GM10847 (cell line): ENCODE results near the gene CSNK2B.

Source experiments
- POLR2A ChIP-seq: IDR thresholded peaks from 2 replicates; pipeline ENCODE4 v1.6.1; 2011; ENCODE audit not compliant: insufficient read length; ENCODE audit errors: extremely low read depth

Gene CSNK2B

GRCh38 chr6:31689249-31690110, 23.6 kb downstream of the CSNK2B start:
- TF ChIP-seq POLR2A, result no peak

GRCh38 chr6:31690231-31691077, 24.6 kb downstream of the CSNK2B start:
- no peak for TF ChIP-seq POLR2A

DNA sequence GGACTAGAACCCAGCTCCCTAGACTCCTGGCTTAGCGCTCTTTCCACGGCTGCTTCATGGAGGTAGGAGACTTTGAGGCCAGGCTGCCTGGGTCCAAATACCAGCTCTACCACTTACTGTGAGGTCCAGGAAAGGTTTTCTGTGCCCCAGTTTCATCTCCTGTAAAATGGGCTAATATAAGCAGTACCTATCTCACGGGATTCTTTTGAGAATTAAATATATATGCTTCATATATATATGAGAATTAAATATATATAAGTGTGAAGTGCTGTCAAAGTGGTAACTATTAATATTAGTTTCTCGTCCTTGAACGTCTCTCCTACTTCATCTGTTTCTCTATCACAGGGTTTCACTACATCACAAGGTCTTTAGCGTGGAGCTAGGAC, 25.2 kb downstream of the CSNK2B start:
- no peak for TF ChIP-seq POLR2A

GRCh38 chr6:31691564-31692108, 25.8 kb downstream of the CSNK2B start:
- no peak for TF ChIP-seq POLR2A

- TF ChIP-seq POLR2A, result no peak
Observed at GRCh38 chr6:31692353-31692752, 26.5 kb downstream of the CSNK2B start.

- TF ChIP-seq POLR2A, result no peak
Observed at GRCh38 chr6:31692886-31693285, 27.0 kb downstream of the CSNK2B start.

DNA sequence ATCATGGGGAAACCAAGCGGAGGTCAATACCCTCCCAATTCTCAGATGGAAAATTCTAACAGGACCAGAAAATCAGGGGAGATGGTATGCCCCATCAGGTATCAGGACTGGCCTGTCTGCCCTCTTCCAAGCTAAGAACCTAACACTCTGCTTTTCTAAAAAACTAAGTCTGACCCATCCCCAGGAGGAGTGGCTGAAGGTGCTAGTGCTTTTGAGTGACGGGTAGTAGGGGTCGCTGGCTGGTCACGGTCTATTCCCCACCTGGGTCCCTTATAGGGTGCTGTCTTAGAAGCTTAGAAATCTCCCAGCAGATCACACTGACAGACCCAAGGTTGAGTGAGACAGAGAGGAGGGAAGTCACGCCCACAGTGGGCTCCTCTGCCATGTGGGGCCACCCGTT, 27.7 kb downstream of the CSNK2B start:
- no peak for TF ChIP-seq POLR2A

DNA sequence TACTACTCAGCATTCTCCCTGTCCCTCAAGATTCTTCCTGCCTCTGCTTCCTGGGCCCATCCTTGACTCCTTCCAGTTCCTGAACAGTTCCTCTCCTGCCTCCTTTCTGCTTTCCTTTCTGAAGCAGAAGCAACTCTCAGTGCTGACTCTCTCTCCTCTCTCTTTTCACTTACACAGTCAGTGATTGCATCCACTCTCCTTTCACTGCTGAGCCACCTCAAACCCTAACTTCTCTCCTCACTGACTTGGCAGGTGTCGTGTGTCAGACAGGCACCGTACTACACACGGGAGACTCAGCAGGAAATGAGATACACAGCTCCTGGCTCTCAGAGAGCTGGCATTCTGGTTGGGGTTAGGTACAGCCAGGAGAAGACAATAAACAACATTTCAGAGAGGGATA, 31.7 kb downstream of the CSNK2B start:
- no peak for TF ChIP-seq POLR2A

DNA sequence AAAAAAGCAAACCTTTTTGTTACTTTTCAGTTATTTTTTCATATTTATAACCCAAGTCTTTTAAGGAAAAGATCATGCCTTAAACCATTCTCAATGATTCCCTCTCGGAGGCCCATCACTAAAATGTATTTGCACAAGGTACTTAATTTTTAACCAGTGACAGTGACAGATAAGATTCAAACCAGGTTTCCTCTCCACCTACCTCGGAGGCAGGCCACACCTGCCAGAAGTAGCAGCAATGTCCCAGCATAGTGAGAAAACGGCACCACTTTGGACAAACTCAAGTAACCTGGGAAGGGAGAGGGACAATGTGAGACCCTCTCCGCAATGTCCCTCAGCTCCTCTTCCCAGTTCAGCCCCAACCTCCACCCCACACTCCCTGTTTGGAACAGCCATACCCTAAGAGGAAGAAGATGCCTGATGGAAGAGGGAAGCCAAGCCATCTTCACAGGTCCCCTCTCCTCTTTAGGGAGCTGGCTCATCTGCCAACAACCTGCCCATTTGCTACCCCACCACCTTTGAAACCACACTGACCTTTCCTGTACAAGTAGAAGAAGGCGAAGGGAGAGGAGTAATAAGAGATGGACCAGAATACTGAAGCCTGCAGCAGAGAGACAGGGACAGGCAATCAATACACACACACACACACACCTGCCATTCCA, 35.0 kb downstream of the CSNK2B start:
- no peak for TF ChIP-seq POLR2A

- no peak for TF ChIP-seq POLR2A
Observed at GRCh38 chr6:31701666-31702404, 36.0 kb downstream of the CSNK2B start.

GRCh38 chr6:31702405-31702818, 36.5 kb downstream of the CSNK2B start:
- TF ChIP-seq POLR2A, result no peak

- peak; percentile 89 for TF ChIP-seq POLR2A
Observed at GRCh38 chr6:31702819-31703716, 37.2 kb downstream of the CSNK2B start, which contains the start of gene ABHD16A. TSS of gene ABHD16A (minus strand) at chr6:31703324. CDS start at chr6:31703281, 43 bp downstream.

- TF ChIP-seq POLR2A, result no peak
Observed at GRCh38 chr6:31705931-31706330, 40.1 kb downstream of the CSNK2B start.
